Measurements from ENCODE around the gene INHA.

GRCh38 chr2:219619235-219619634 is 47.1 kb downstream of the INHA start:
- TF ChIP-seq, protein P1, sequence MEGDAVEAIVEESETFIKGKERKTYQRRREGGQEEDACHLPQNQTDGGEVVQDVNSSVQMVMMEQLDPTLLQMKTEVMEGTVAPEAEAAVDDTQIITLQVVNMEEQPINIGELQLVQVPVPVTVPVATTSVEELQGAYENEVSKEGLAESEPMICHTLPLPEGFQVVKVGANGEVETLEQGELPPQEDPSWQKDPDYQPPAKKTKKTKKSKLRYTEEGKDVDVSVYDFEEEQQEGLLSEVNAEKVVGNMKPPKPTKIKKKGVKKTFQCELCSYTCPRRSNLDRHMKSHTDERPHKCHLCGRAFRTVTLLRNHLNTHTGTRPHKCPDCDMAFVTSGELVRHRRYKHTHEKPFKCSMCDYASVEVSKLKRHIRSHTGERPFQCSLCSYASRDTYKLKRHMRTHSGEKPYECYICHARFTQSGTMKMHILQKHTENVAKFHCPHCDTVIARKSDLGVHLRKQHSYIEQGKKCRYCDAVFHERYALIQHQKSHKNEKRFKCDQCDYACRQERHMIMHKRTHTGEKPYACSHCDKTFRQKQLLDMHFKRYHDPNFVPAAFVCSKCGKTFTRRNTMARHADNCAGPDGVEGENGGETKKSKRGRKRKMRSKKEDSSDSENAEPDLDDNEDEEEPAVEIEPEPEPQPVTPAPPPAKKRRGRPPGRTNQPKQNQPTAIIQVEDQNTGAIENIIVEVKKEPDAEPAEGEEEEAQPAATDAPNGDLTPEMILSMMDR (IDR thresholded peaks at IDR 0.05) = no peak
- TF ChIP-seq POLR2A (IDR thresholded peaks at IDR 0.05) = no peak
- TF ChIP-seq EP300 (IDR thresholded peaks at IDR 0.05) = no peak
